Gastrocnemius medialis (tissue), 4 donors: ENCODE results near the gene LHFPL6. TPM values are rescaled to one million over a fixed set of nuclear protein-coding genes. Genes with fewer than 3 reads are reported as not detected.

ENCODE experiments used
- ATAC-seq, 2 donors: fragments of 150-250 bp; one replicate each; pipeline ENCODE4 v1.9.1; 2016
- DNase-seq, 2 donors: peaks; one replicate each; pipeline ENCODE4 v3.0.0-alpha.2; 2019
- H3K27ac ChIP-seq, 4 donors: fragments of 200-600 bp; sonication (generic); 1 replicate in 1 of 4; 2 replicates in 3 of 4; pipeline ENCODE4 v1.5.1; 2016 to 2018; ENCODE audit warnings: mild to moderate bottlenecking in 2 of 4, moderate library complexity in 1 of 4
- H3K27me3 ChIP-seq, 3 donors: fragments of 200-600 bp; sonication (generic) in 2 of 3; 1 replicate in 1 of 3; 2 replicates in 2 of 3; pipeline versions ENCODE4 v1.5.1 to v1.6.0; 2016 to 2019; ENCODE audit warnings: mild to moderate bottlenecking in 1 of 3, moderate library complexity in 1 of 3
- H3K36me3 ChIP-seq, 2 donors: fragments of 200-600 bp; sonication (generic) in 1 of 2; one replicate each; pipeline ENCODE4 v1.5.1; 2017 to 2018
- H3K4me1 ChIP-seq, 2 donors: fragments of 200-600 bp; sonication (generic) in 1 of 2; one replicate each; pipeline ENCODE4 v1.5.1; 2016 to 2017; ENCODE audit warnings: mild to moderate bottlenecking in 2 of 2
- H3K4me3 ChIP-seq, 4 donors: fragments of 200-600 bp; sonication (generic) in 3 of 4; 1 replicate in 1 of 4; 2 replicates in 3 of 4; pipeline ENCODE4 v1.5.1; 2016 to 2019; ENCODE audit warnings: mild to moderate bottlenecking in 2 of 4
- H3K9me3 ChIP-seq, 3 donors: fragments of 200-600 bp; sonication (generic) in 2 of 3; 1 replicate in 1 of 3; 2 replicates in 2 of 3; pipeline ENCODE4 v1.5.1; 2016 to 2019
- CTCF ChIP-seq, 5 experiments: fragments of 450-650 bp in 3 of 5; fragments of 200-600 bp in 2 of 5; sonication (generic) in 2 of 5; IDR thresholded peaks in 4 of 5; conservative IDR thresholded peaks in 1 of 5; 1 replicate in 4 of 5; 2 replicates in 1 of 5; pipeline ENCODE4 v1.5.1; 2016 to 2019; ENCODE audit warnings: antibody characterized with exemption in 5 of 5, mild to moderate bottlenecking in 3 of 5, moderate library complexity in 3 of 5
- POLR2A ChIP-seq, 2 donors: fragments of 450-650 bp; IDR thresholded peaks; one replicate each; pipeline ENCODE4 v1.6.1; 2017; ENCODE audit warnings: antibody characterized with exemption in 2 of 2, mild to moderate bottlenecking in 2 of 2, moderate library complexity in 2 of 2
- in situ Hi-C, 4 donors: fragments of 200-750 bp; cut with MboI; loops; one replicate each; pipeline versions ENCODE4 v1.15.0 to v1.8.0; 2017; ENCODE audit warnings: low sequenced_read_pairs in 4 of 4
- intact Hi-C: fragments of 100-400 bp; cut with DNase I; formaldehyde crosslinking; loops from one replicate; pipeline ENCODE4 v1.15.1; 2023; ENCODE audit warnings: low total_unique reads
- total RNA-seq, 4 donors: library from RNA; depleted of rRNA; stranded (reverse); fragments of >200 nt; gene quantifications; one replicate each; pipeline versions ENCODE4 v1.1.0 to v1.2.3, GENCODE V29; 2016

Gene LHFPL6
- total RNA-seq, 4 donors from 2014 or later, result 12.7 to 26.3 (median 16.0) TPM

DNA sequence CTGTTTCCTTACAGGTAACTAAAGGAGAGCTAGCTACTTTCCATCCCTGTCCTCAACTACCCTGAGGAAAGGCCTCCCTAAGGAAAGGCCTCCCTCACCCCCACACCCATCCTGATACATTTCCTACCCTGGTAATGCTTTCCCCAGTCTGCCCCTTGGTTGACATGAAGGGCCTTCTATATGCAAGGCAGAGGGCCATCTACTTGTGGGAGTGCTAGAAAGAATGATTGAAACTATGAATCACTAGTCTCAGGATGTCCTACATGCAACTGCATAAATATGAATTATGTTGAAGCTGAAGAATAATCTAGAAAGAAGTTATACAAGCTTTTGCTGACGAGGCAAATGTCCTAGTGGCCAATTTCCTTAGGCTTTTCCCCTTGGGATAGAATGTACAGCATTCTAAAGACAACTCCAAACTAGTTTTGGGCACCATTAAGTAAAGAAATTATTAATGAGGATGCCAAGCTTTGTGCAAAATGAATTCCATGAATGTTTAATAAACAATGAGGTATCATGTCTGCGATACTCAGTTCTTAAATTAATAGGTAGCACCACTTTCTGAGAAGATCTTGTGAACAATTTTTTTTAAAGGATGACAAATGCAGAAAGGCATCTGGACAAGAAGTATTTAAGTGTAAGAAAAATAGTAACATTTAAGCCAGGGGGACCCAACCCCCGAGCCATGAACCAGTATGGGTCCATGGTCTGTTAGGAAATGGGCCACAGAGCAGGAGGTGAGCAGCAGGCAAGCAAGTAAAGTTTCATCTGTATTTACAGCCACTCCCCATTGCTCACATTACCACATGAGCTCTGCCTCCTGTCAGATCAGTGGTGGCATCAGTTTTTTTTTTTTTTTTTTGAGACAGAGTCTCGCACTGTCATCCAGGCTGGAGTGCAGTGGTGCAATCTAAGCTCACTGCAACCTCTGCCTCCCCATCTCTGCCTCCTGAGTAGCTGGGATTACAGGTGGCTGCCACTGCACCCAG, 223.0 kb downstream of the LHFPL6 start:
- no peak for DNase-seq
- Histone ChIP-seq H3K4me3 (no peak overlapping the region), H3K27ac (no peak overlapping the region), H3K36me3 (no peaks in the 10 kb centered on the region), H3K27me3 (no peaks in the 10 kb centered on the region), H3K9me3 (no peaks in the 10 kb centered on the region), H3K4me1 (no peaks in the 10 kb centered on the region)
- intact Hi-C loops (no loop called here), in situ Hi-C loops (no loop called here)
- ATAC-seq, result no peak
- no peak for TF ChIP-seq CTCF (IDR thresholded peaks at IDR 0.05 in 4 of 5, conservative IDR thresholded peaks at IDR 0.05 in 1 of 5)
- no peak for TF ChIP-seq POLR2A (IDR thresholded peaks at IDR 0.05)

- Histone ChIP-seq H3K4me3 (no peak overlapping the region), H3K4me1 (no peaks in the 10 kb centered on the region), H3K27me3 (no peaks in the 10 kb centered on the region), H3K36me3 (no peaks in the 10 kb centered on the region), H3K27ac (no peak overlapping the region), H3K9me3 (no peaks in the 10 kb centered on the region)
- intact Hi-C loops (no loop called here), in situ Hi-C loops (no loop called here)
- TF ChIP-seq CTCF (IDR thresholded peaks at IDR 0.05 in 4 of 5, conservative IDR thresholded peaks at IDR 0.05 in 1 of 5) (no peak), POLR2A (IDR thresholded peaks at IDR 0.05) (no peak)
- DNase-seq, result no peak
- no peak for ATAC-seq
These were observed 223.9 kb downstream of the LHFPL6 start for GRCh38 chr13:39379118-39379517.

DNA sequence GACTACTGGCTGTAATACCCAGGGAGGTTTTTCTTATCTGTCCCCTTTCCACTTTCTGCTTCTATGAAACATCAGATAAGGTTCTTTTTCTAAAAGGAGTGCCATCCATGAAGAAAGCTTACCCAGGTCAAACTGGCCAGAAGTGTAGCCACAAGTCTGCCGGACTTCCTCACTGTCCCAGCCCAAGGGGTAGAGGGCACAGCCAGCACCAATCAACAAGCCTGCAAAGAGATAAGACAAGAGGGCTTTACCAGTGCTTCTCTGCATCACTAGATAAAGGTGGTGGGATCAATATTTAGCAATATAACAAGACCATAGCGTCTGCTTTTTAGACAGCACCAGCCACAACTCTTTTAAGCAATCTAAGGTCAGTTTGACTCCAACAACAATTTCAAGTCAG, 224.7 kb downstream of the LHFPL6 start:
- intact Hi-C loops (no loop called here), in situ Hi-C loops (no loop called here)
- Histone ChIP-seq H3K27ac (no peak overlapping the region), H3K4me1 (no peaks in the 10 kb centered on the region), H3K36me3 (no peaks in the 10 kb centered on the region), H3K4me3 (no peak overlapping the region), H3K9me3 (no peaks in the 10 kb centered on the region), H3K27me3 (no peaks in the 10 kb centered on the region)
- TF ChIP-seq CTCF (IDR thresholded peaks at IDR 0.05 in 4 of 5, conservative IDR thresholded peaks at IDR 0.05 in 1 of 5), result no peak
- DNase-seq, result no peak
- ATAC-seq, result no peak

DNA sequence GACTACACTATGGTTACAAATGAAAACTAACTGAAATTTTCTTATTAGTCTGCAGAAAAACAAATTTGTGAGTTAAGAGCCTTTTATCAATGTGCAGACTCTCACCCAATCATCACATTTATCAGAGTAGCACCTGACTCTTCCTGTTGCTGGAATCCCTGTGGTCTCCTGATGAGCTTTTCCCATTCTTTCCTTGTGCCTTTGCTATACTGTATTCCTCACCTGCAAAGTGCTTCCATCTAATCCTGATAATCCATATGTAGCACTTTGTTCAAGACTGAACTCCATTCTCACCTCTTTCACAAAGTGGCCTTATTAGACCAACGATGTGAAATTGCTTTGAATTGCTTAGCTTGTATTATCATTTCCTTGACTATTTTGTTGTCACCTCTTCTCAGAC, 225.3 kb downstream of the LHFPL6 start:
- H3K4me1 ChIP-seq, result no peaks in the 10 kb centered on the region

More for the DNA sequence above, 225.3 kb downstream of the LHFPL6 start:
- Histone ChIP-seq H3K9me3 (no peaks in the 10 kb centered on the region), H3K36me3 (no peaks in the 10 kb centered on the region), H3K27ac (no peak overlapping the region), H3K27me3 (no peaks in the 10 kb centered on the region), H3K4me3 (no peak overlapping the region)
- in situ Hi-C loops (no loop called here), intact Hi-C loops (no loop called here)
- DNase-seq, result no peak
- ATAC-seq, result no peak
- TF ChIP-seq POLR2A (IDR thresholded peaks at IDR 0.05), result no peak
- TF ChIP-seq CTCF (IDR thresholded peaks at IDR 0.05 in 4 of 5, conservative IDR thresholded peaks at IDR 0.05 in 1 of 5), result no peak
